Mesenchymal stem cell (in vitro differentiated cells and primary cell): ENCODE data around the gene HDAC4.

Experiments
- DNase-seq: peaks from one replicate; pipeline ENCODE4 v3.0.0-alpha.2; 2013
- H2AFZ ChIP-seq: one replicate; pipeline ENCODE4 v1.6.1; 2013; ENCODE audit warnings: low read depth, mild to moderate bottlenecking, control low read depth, inconsistent platforms, low read length, moderate library complexity
- H2AK5ac ChIP-seq: 2 replicates; pipeline ENCODE4 v1.6.1; 2013; ENCODE audit warnings: low read length, moderate library complexity, mild to moderate bottlenecking, inconsistent platforms; ENCODE audit not compliant: severe bottlenecking
- H2BK120ac ChIP-seq: one replicate; pipeline ENCODE4 v1.6.1; 2013; ENCODE audit warnings: low read depth, mild to moderate bottlenecking, inconsistent platforms, low read length, moderate library complexity
- H2BK12ac ChIP-seq, 2 experiments: one replicate each; pipeline ENCODE4 v1.6.1; 2013; ENCODE audit warnings: inconsistent platforms in 2 of 2, low read length in 2 of 2, mild to moderate bottlenecking in 2 of 2, moderate library complexity in 2 of 2, control low read depth in 1 of 2
- H2BK15ac ChIP-seq: one replicate; pipeline ENCODE4 v1.6.1; 2013; ENCODE audit warnings: mild to moderate bottlenecking, low read depth, inconsistent platforms; ENCODE audit not compliant: poor library complexity, severe bottlenecking
- H2BK5ac ChIP-seq: 2 replicates; pipeline ENCODE4 v1.6.1; 2013; ENCODE audit warnings: low read depth, mild to moderate bottlenecking, low read length, control low read depth, inconsistent platforms; ENCODE audit not compliant: poor library complexity, severe bottlenecking
- H3K14ac ChIP-seq, 2 experiments: one replicate each; pipeline ENCODE4 v1.6.1; 2013; ENCODE audit warnings: inconsistent platforms in 2 of 2, low read length in 2 of 2, control low read depth in 1 of 2, mild to moderate bottlenecking in 1 of 2, moderate library complexity in 1 of 2
- H3K18ac ChIP-seq, 2 experiments: one replicate each; pipeline ENCODE4 v1.6.1; 2013; ENCODE audit warnings: inconsistent platforms in 2 of 2, low read length in 2 of 2, control low read depth in 1 of 2, low read depth in 1 of 2, mild to moderate bottlenecking in 1 of 2
- H3K23ac ChIP-seq, 2 experiments: one replicate each; pipeline ENCODE4 v1.6.1; 2013; ENCODE audit warnings: inconsistent platforms in 2 of 2, low read length in 2 of 2, mild to moderate bottlenecking in 2 of 2, moderate library complexity in 2 of 2, control low read depth in 1 of 2
- H3K27ac ChIP-seq: 2 replicates; pipeline ENCODE4 v1.5.1; 2013; ENCODE audit warnings: mild to moderate bottlenecking, moderate library complexity, low read length, control low read depth, inconsistent platforms; ENCODE audit not compliant: poor library complexity, severe bottlenecking
- H3K27me3 ChIP-seq, 2 experiments: 2 replicates each; pipeline versions ENCODE4 v1.6.1 to v1.7.0; 2013; ENCODE audit warnings: low read length in 2 of 2, mild to moderate bottlenecking in 2 of 2, moderate library complexity in 2 of 2, control low read depth in 1 of 2, inconsistent platforms in 1 of 2; ENCODE audit not compliant: control insufficient read depth in 1 of 2, insufficient read depth in 1 of 2
- H3K36me3 ChIP-seq, 2 experiments: 2 replicates each; pipeline versions ENCODE4 v1.6.1 to v1.7.0; 2013; ENCODE audit warnings: low read length in 2 of 2, control low read depth in 1 of 2, inconsistent platforms in 1 of 2, low read depth in 1 of 2, mild to moderate bottlenecking in 1 of 2; ENCODE audit not compliant: insufficient read depth in 2 of 2, control insufficient read depth in 1 of 2
- H3K4ac ChIP-seq, 2 experiments: one replicate each; pipeline ENCODE4 v1.6.1; 2013; ENCODE audit warnings: inconsistent platforms in 2 of 2, low read length in 2 of 2, mild to moderate bottlenecking in 2 of 2, moderate library complexity in 2 of 2, control low read depth in 1 of 2, low read depth in 1 of 2
- H3K4me1 ChIP-seq: 2 replicates; pipeline ENCODE4 v1.6.1; 2013; ENCODE audit warnings: low read depth, low read length, control low read depth; ENCODE audit not compliant: control insufficient read depth, insufficient read depth
- H3K4me2 ChIP-seq: 2 replicates; pipeline ENCODE4 v1.6.1; 2013; ENCODE audit warnings: low read length, mild to moderate bottlenecking, inconsistent platforms; ENCODE audit not compliant: poor library complexity, severe bottlenecking
- H3K4me3 ChIP-seq, 2 experiments: 2 replicates each; pipeline versions ENCODE4 v1.5.1 to v1.7.0; 2013; ENCODE audit warnings: low read length in 2 of 2, mild to moderate bottlenecking in 2 of 2, control low read depth in 1 of 2, low read depth in 1 of 2; ENCODE audit not compliant: insufficient read depth in 1 of 2
- H3K79me1 ChIP-seq: replicated peaks from 2 replicates; pipeline ENCODE4 v1.6.1; 2013; ENCODE audit warnings: mild to moderate bottlenecking, control low read depth, low read length, inconsistent platforms; ENCODE audit not compliant: poor library complexity, severe bottlenecking
- H3K9ac ChIP-seq: 2 replicates; pipeline ENCODE4 v1.7.0; 2013; ENCODE audit warnings: mild to moderate bottlenecking, low read length, moderate library complexity
- H3K9me3 ChIP-seq: 2 replicates; pipeline ENCODE4 v1.7.0; 2013; ENCODE audit warnings: mild to moderate bottlenecking, low read length; ENCODE audit not compliant: control insufficient read depth
- H4K8ac ChIP-seq: one replicate; pipeline ENCODE4 v1.6.1; 2013; ENCODE audit warnings: inconsistent platforms, mild to moderate bottlenecking, low read length, moderate library complexity
- H4K91ac ChIP-seq: one replicate; pipeline ENCODE4 v1.6.1; 2013; ENCODE audit warnings: mild to moderate bottlenecking, low read length, inconsistent platforms
- WGBS: methylation state at CpG from one replicate; pipeline ENCODE4 v1.1.7; 2013; ENCODE audit warnings: mixed read lengths; 5-methylcytosine and 5-hydroxymethylcytosine counted together

Gene HDAC4

GRCh38 chr2:239056611-239057010 is 344.2 kb downstream of the HDAC4 start:
- H3K9me3 ChIP-seq = peaks cover 13% of the 10 kb centered on the region
- no peak overlapping the region for H4K91ac ChIP-seq
- no peaks in the 10 kb centered on the region for H3K79me1 ChIP-seq
- no peak overlapping the region for H2AFZ ChIP-seq
- H3K18ac ChIP-seq = no peak overlapping the region
- peaks cover 4% of the 10 kb centered on the region for H3K4me1 ChIP-seq
- H3K23ac ChIP-seq = no peak overlapping the region
- H3K9ac ChIP-seq = no peak overlapping the region
- H3K36me3 ChIP-seq = peaks cover 33 to 54% of the 10 kb centered on the region in 2 experiments
- H3K27me3 ChIP-seq = no peaks in the 10 kb centered on the region
- H3K14ac ChIP-seq = no peak overlapping the region
- no peak overlapping the region for H4K8ac ChIP-seq
- no peak overlapping the region for H3K4me3 ChIP-seq
- H2BK5ac ChIP-seq = no peak overlapping the region
- WGBS = 97% methylated on average over 10 of the region's 10 CpGs
- no peak overlapping the region for H3K4me2 ChIP-seq
- DNase-seq = no peak
- no peak overlapping the region for H2BK12ac ChIP-seq
- no peak overlapping the region for H3K27ac ChIP-seq
- H2BK15ac ChIP-seq = no peak overlapping the region
- no peak overlapping the region for H3K4ac ChIP-seq
- H2AK5ac ChIP-seq = no peak overlapping the region
- no peak overlapping the region for H2BK120ac ChIP-seq

- no peak overlapping the region for H3K18ac ChIP-seq
- H2BK12ac ChIP-seq = no peak overlapping the region
- H2BK120ac ChIP-seq = no peak overlapping the region
- H3K4me1 ChIP-seq = peaks cover 4% of the 10 kb centered on the region
- H3K23ac ChIP-seq = no peak overlapping the region
- no peak overlapping the region for H2AK5ac ChIP-seq
- H3K4ac ChIP-seq = no peak overlapping the region
- DNase-seq = peak; percentile 22
- no peak overlapping the region for H3K4me3 ChIP-seq
- no peak overlapping the region for H4K8ac ChIP-seq
- H3K14ac ChIP-seq = no peak overlapping the region
- peaks cover 27 to 48% of the 10 kb centered on the region in 2 experiments for H3K36me3 ChIP-seq
- H3K4me2 ChIP-seq = no peak overlapping the region
- no peaks in the 10 kb centered on the region for H3K79me1 ChIP-seq
- no peak overlapping the region for H3K27ac ChIP-seq
- no peak overlapping the region for H4K91ac ChIP-seq
- H3K9ac ChIP-seq = no peak overlapping the region
- no peaks in the 10 kb centered on the region for H3K27me3 ChIP-seq
- no peak overlapping the region for H2BK5ac ChIP-seq
- no peak overlapping the region for H2AFZ ChIP-seq
- H3K9me3 ChIP-seq = peaks cover 13% of the 10 kb centered on the region
- 82% methylated on average over 20 of the region's 20 CpGs for WGBS
- no peak overlapping the region for H2BK15ac ChIP-seq
Measured at GRCh38 chr2:239055756-239056493, 344.9 kb downstream of the HDAC4 start.

GRCh38 chr2:239054921-239055320 is 345.9 kb downstream of the HDAC4 start:
- no peak overlapping the region for H3K4ac ChIP-seq
- peaks cover 4% of the 10 kb centered on the region for H3K4me1 ChIP-seq
- H3K36me3 ChIP-seq = peaks cover 30 to 45% of the 10 kb centered on the region in 2 experiments
- H3K27me3 ChIP-seq = no peaks in the 10 kb centered on the region
- no peak overlapping the region for H3K4me2 ChIP-seq
- H3K9me3 ChIP-seq = peaks cover 13% of the 10 kb centered on the region
- no peak overlapping the region for H4K91ac ChIP-seq
- H2AK5ac ChIP-seq = no peak overlapping the region
- H3K79me1 ChIP-seq = no peaks in the 10 kb centered on the region
- H3K4me3 ChIP-seq = no peak overlapping the region
- H2BK120ac ChIP-seq = no peak overlapping the region
- no peak overlapping the region for H3K9ac ChIP-seq
- H2BK5ac ChIP-seq = no peak overlapping the region
- no peak overlapping the region for H2BK12ac ChIP-seq
- H2BK15ac ChIP-seq = no peak overlapping the region
- H3K14ac ChIP-seq = no peak overlapping the region
- DNase-seq = no peak
- no peak overlapping the region for H2AFZ ChIP-seq
- 97% methylated on average over 4 of the region's 8 CpGs for WGBS
- H4K8ac ChIP-seq = no peak overlapping the region
- H3K23ac ChIP-seq = no peak overlapping the region
- H3K18ac ChIP-seq = no peak overlapping the region
- H3K27ac ChIP-seq = no peak overlapping the region

- H3K79me1 ChIP-seq = no peaks in the 10 kb centered on the region
- peaks cover 13% of the 10 kb centered on the region for H3K9me3 ChIP-seq
- H4K91ac ChIP-seq = peak overlapping the region; percentile 62
- no peak overlapping the region for H3K18ac ChIP-seq
- DNase-seq = no peak
- H3K4ac ChIP-seq = no peak overlapping the region
- no peak overlapping the region for H2BK15ac ChIP-seq
- no peak overlapping the region for H3K27ac ChIP-seq
- H3K9ac ChIP-seq = no peak overlapping the region
- WGBS = 95% methylated on average over 15 of the region's 15 CpGs
- no peak overlapping the region for H2BK12ac ChIP-seq
- H3K4me2 ChIP-seq = no peak overlapping the region
- H3K14ac ChIP-seq = no peak overlapping the region
- no peak overlapping the region for H2BK5ac ChIP-seq
- peaks cover 35 to 45% of the 10 kb centered on the region in 2 experiments for H3K36me3 ChIP-seq
- peaks cover 7% of the 10 kb centered on the region for H3K4me1 ChIP-seq
- H3K4me3 ChIP-seq = no peak overlapping the region
- H2BK120ac ChIP-seq = no peak overlapping the region
- no peak overlapping the region for H3K23ac ChIP-seq
- no peak overlapping the region for H4K8ac ChIP-seq
- no peak overlapping the region for H2AFZ ChIP-seq
- no peak overlapping the region for H2AK5ac ChIP-seq
- H3K27me3 ChIP-seq = no peaks in the 10 kb centered on the region
Measured at GRCh38 chr2:239053801-239054503, 346.9 kb downstream of the HDAC4 start.
